RWPE1 (cell line): ENCODE data around the gene PGF.

Experiments
- CTCF ChIA-PET: fragments of 350-600 bp; sonication (Branson Sonifier 250); formaldehyde crosslinking; extraction: SDS; loops from one replicate; lab custom pipeline; 2021; lab: Yijun Ruan, JAX
- POLR2A ChIA-PET: fragments of 400-600 bp; formaldehyde crosslinking; extraction: SDS; loops from one replicate; lab custom pipeline; 2020; ENCODE audit warnings: antibody characterized with exemption; ENCODE audit not compliant: low non-redundant PET; lab: Yijun Ruan, JAX
- DNase-seq: peaks from one replicate; pipeline ENCODE4 v3.0.0; 2012; ENCODE audit warnings: low spot score
- H3K27ac ChIP-seq: fragments of 450-650 bp; 2 replicates; pipeline ENCODE4 v1.5.1; 2017
- TF ChIP-seq, protein P1 (sequence below): fragments of 450-650 bp; conservative IDR thresholded peaks from 2 replicates; pipeline ENCODE4 v1.5.1; 2017; ENCODE audit warnings: low read depth, mild to moderate bottlenecking

The PGF gene

DNA sequence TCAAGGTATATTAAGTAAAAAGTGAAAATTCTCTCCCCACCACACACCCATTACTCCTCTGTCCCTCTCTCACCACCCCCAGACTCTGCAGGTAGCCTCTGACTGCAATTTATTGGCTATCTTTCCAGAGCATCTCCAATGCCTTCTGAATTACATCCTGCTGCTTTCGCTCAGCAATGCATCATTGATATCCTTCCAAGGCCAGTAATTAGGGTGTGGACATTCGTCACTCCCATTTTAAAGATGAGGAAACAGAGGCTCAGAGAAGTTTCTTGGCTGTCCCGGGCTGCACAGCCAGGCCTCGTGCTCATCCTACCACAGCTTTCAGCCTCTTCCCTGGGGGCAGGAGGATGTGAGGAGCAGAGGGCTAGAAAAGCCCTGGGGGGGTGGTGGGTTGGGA, 23.6 kb upstream of the PGF start:
- TF ChIP-seq, protein P1, sequence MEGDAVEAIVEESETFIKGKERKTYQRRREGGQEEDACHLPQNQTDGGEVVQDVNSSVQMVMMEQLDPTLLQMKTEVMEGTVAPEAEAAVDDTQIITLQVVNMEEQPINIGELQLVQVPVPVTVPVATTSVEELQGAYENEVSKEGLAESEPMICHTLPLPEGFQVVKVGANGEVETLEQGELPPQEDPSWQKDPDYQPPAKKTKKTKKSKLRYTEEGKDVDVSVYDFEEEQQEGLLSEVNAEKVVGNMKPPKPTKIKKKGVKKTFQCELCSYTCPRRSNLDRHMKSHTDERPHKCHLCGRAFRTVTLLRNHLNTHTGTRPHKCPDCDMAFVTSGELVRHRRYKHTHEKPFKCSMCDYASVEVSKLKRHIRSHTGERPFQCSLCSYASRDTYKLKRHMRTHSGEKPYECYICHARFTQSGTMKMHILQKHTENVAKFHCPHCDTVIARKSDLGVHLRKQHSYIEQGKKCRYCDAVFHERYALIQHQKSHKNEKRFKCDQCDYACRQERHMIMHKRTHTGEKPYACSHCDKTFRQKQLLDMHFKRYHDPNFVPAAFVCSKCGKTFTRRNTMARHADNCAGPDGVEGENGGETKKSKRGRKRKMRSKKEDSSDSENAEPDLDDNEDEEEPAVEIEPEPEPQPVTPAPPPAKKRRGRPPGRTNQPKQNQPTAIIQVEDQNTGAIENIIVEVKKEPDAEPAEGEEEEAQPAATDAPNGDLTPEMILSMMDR, result no peak
- H3K27ac ChIP-seq, result peak overlapping the region; percentile 68
- ChIA-PET POLR2A (no interaction called here), CTCF (interaction anchor here (0.5 kb wide), 1 partner anchor 10 kb away, joined by 5 read pairs; no protein-coding TSS in a partner anchor)
- no peak for DNase-seq

DNA sequence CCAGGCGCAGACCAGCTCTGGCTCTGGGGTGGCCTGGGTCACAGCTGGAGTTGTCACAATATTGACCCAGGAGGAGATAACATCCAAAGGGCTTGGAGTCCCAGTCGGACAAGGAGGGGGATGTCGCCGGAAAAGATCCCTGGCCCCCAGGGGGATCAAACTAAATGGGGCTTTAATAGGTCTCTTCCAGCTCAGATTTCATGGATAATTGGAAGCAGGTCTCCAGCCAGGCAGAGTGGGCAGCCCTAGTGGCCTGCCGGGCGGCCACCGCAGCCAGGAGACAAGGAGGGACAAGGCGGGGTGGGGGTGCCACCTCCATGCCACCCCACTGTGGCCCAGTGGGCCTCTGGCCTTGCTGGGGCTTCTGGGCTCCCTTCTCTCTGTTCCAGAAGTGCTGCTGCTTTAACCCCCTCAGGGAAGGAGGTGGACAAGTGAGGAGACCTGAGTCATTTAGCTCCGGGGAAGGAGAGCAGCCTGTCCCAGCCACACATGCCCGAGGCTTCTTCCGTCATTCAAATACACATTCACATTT, 23.1 kb upstream of the PGF start:
- TF ChIP-seq, protein P1, result no peak
- POLR2A ChIA-PET, result interaction anchor here (0.9 kb wide), 1 partner anchor 11 kb away, joined by 3 read pairs; no protein-coding TSS in a partner anchor
- DNase-seq, result no peak
- CTCF ChIA-PET, result interaction anchor here (0.5 to 0.7 kb wide), 3 partner anchors 8 to 29 kb away, joined by 3 to 5 read pairs (median 4); no protein-coding TSS in a partner anchor
- peak overlapping the region; percentile 68 for H3K27ac ChIP-seq

DNA sequence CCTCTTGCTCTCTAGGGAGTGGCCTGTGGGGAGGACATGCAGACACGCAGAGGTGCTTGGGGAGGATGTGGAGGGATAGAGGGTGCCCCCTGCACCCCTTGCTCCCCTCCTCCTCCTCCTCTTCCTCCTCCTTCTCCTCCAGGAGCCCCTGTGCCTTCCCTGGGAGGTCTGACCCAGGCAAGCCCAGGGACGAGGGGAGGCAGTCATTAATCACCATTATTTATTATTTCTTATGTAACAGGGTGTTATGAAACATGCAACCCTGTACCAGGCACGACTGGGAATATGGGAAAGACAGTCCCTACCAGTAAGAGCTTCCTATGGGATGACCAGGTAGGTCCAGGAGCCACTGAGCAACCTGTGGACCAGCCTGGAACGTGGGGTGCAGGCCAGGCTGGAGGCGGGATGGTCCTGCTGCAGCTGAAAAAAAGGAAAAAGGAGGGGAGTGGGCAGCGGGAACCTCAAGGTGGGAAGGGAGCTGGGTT, 22.5 kb upstream of the PGF start:
- CTCF ChIA-PET, result interaction anchor here (0.6 to 0.7 kb wide), 3 partner anchors 8 to 32 kb away, joined by 3 to 4 read pairs (median 4); no protein-coding TSS in a partner anchor
- TF ChIP-seq, protein P1, result no peak
- POLR2A ChIA-PET, result interaction anchor here (0.9 kb wide), 1 partner anchor 10 kb away, joined by 3 read pairs; no protein-coding TSS in a partner anchor
- no peak for DNase-seq
- peak overlapping the region; percentile 68; the same call in 1 of the 2 replicates for H3K27ac ChIP-seq

DNA sequence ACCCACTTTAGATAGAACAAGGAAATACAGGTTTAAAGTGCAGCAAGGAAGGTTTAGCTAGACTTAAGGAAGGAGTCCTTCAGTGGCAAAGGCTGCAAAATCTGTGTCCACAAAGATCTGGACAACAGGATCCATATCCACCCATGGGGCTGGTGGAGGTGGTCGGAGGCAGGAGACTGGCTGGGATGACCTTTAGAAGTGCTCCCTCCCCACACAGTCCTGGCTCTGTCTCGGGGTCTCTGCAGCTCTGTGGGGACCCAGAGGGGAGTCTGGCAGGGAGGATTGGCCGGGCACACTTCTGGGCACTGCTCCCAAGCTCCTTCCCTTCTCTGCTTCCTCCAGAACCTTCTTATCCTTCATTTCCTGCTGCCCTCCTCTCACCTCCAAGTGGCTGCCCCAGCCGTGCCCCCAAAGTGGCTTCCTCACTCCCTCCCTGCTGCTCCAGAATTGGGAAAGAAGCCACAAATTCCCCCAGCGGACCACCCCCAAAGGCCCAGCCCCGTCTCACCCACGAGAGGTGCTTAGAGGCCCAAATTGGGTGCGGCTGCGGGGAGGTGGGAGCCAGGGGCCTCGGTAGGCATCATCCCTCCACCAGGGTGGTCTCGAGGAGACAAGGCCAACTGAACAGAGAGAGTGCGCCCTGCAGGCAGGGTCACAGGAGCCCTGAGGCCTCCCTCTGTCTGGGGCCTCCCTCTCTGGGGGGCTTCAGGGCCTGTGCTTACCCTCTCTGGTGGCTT, 21.9 kb upstream of the PGF start:
- ChIA-PET POLR2A (interaction anchor here (0.9 kb wide), 1 partner anchor 10 kb away, joined by 3 read pairs; no protein-coding TSS in a partner anchor), CTCF (interaction anchor here (0.6 to 0.7 kb wide), 2 partner anchors 31 kb away, joined by 4 read pairs; no protein-coding TSS in a partner anchor)
- TF ChIP-seq, protein P1, result no peak
- no peak overlapping the region for H3K27ac ChIP-seq
- DNase-seq, result no peak

DNA sequence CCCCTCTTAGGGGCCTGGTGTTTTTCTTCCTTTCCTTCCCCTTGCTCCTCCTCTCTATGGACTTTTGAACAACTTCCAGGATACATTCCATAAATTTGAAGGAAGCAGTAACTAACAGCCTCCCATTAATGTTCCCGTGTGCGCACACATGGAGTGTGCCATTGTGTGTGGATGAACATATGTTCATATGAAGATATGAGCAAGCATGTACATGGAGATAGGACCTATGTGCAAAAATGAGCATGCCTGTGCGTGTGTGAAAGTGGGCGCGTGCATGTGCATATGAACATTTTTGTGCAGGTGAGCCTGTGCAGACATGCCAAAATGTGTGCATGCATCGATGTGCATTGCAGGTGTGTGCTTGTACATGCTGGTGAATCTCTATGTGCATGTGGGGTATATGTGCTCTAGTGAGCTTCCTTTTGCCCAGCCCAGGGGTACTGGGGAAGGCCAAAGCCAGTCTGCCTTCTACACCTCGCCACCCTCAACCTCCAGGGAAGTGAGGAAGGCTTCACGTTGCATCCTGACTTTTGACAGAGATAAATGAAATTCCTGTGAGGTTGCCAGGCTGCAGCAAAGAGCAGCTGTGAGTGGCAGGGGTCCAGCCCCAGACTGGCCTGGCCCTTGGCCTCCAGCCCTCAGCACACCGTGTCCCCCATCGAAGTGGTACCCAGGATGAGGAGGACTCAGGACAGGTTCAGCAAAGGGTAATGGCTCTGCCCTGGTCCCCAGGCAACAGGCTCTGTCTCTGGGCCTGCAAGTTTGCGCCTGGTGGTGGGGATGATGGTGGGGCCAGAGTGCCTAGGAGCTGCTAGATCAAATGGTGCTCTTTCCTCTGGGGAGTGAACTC, 21.1 kb upstream of the PGF start:
- H3K27ac ChIP-seq, result no peak overlapping the region
- ChIA-PET POLR2A (no interaction called here), CTCF (no interaction called here)
- TF ChIP-seq, protein P1, result no peak
- DNase-seq, result no peak
